GM21515 (cell line): Measurements from ENCODE around the gene CXCR6.

ENCODE experiments used
- ATAC-seq: cut with Tn5 transposase; IDR thresholded peaks from one replicate; pipeline ENCODE4 v1.9.1; 2021; ENCODE audit not compliant: unreplicated experiment

CXCR6 gene

DNA sequence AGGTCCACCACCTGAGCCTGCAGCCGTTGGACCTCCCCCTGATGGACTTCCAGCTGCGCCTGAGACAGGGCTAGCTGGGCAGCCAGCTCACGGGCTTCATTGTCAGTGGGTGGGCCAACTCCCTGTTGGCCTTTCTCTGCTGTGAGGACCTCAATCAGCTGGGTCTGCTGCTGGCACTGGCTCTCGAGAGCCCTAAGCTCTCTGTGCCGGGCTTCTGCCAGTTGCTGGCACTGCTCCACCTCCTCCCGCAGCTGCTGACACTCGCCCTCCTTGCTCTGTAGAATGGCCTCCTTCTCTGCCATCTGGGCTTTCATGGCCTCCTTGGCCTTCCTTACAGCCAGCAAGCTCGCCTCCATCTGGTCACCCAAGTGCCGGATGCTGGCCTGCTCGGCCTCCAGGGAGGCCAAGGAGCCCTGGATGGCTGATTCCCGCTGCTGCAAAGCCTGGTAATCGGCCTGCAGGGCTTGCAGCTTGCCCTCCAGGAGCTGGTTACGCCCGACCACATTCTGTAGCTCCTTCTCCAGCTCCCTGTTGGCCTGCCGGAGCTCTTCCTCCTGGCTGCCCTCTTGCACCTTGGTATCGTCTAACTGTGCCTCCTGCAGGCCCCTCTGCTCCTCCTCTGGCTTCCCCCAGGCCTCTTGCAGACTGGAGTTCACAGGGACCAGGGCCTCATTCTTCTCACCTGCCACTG, 23.8 kb downstream of the CXCR6 start:
- no peak for ATAC-seq

DNA sequence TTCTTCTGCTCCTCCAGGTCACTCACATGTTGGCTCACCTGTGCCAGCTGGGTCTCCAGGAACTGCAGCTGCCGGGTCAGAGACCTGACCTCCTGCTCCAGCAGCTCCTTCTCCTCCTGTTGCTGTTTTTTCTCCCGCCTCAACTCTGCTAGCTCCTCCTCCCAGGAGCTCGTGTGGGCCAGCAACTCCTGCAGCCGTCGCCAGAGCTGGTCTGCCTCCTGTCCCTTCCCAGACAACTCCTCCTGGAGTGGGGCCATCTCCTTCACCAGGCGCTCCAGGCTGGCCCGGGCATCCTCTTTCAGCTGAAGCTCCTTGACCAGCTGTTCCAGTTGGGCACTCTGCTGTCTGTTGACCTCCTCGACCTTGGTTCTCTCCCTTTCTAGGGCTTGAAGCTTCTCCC, 24.5 kb downstream of the CXCR6 start:
- ATAC-seq: no peak

DNA sequence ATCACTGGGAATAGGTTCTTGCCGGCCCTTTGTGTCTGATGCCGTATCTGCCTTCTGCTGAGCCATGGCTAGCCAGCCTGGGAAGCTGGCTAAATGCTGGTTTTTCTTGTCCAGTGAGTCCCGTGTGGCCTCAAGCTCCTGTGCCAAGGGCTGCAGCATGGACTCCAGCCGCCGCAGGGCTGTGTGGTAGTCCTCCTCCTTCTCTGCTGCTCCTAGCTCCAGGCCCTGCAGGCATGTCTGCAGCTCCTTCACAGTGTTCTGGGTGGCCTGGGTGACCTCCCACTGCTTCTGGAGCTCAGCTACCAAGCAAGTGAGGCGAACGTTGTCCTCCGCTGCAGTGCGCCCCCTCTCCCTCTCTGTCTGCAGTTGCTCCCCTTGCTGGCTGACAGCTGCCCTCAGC, 24.9 kb downstream of the CXCR6 start:
- ATAC-seq: no peak

DNA sequence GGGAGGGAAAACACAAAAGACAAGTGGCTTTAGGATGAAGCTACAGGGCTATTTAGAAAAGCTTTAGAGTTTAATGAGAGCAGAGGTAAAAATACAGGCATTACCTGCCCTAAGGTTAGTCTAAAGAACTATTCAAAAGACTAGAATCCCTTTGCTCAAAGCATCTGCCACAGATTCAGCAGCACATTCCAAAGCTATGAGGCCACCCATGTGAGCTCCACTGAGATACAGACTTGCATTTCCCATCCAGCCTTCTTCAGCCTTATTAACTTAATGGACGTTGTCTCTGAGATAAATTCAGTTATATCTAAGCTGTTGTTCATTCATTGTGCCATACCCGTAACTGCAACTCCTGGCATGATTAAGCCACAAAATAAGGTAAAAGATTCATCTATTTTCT, 25.4 kb downstream of the CXCR6 start:
- no peak for ATAC-seq

DNA sequence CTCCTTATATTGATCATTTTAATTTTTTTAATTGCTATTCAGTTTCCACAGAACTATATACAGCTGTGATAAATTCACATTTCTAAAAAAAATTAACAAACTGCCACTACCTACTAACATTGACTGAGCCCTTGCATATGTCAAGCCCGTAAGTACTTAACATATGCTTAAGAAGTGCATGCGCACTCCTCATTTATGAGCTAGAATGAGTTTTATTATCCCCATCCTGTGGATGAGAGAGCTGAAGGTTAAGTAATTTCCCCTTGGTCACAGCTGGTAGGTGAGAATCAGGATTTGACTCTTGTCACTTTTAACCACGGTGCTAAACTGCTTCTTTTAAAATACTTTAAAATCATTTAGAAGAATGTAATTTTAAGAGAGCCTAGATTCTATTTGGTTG, 25.9 kb downstream of the CXCR6 start:
- no peak for ATAC-seq

DNA sequence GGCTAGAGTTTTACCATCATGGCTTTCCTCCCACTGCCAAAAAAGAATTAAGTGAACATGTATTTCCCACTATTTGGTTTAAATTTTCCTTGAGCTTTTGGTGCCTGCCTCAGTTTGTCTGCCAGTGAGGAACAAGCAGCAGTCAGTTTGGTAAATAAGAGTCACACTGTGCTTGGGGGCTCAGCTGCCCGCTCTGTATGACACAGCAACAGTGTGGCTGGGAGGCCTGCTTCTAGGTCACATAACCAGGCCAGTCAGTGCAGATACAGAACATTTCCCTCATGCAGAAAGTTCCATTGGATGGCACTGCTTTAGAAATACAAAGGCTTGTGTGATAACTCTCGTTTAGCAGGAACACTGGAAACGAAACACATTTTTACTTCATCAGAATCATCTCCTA, 26.7 kb downstream of the CXCR6 start:
- no peak for ATAC-seq

DNA sequence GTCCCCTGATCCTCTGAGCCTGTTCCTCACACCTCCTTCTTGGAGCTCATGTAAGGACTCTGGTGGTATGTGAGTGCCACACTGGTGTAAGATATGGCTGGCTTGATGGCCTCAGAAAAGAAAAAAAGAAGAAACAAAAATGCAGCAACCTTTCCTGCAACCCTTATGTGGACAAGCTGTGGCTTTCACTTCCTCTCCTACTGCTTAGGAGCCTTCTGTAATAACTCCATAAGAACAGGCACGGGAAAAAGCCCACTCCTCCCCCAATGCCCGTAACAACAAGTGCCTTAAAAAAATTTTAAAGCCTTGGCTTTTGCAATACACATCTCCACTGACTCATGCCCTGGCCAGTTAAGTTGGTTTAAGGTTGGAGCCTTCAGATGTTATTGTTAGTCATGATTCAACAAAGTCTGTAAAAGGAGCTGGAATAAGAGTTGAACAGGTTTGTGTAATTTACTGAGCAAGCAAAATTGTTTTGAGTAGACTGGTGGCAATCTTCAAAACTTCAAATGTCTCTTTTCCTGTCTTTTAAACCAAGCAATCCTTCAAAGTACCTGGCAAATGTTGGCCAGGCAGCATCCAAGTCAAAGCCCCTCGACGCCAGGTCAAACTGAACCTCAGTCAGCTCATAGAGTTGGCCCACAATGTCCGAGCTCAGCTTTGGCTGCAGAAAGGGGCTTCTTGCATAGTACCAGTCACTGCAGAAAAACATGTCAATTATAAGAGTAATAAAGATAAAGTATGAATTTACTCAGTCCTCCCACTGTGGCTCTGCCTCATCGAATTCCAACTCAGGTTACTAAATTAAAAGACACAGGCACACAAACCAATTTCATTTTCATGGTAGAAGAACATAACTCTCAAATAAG, 29.5 kb downstream of the CXCR6 start:
- ATAC-seq: no peak

DNA sequence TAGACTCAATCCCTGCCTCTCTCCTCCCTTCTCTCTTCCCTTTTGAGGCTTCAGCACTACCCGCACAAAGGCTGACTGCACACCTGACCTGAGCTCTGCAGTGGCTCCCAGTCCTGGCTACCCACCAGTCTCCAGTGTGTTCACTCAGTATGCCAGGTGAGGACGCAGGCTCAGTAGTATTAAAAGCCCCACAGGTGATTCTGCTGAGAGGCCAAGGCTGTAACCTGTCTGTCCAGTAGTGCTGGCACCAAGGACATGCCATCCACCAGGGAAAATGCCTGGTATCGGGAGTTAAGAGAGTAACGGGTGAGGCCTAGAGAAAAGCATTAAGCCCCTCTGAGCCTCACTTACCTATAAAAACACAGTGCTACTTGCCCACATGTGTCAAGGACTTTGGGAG, 31.4 kb downstream of the CXCR6 start:
- ATAC-seq: no peak

DNA sequence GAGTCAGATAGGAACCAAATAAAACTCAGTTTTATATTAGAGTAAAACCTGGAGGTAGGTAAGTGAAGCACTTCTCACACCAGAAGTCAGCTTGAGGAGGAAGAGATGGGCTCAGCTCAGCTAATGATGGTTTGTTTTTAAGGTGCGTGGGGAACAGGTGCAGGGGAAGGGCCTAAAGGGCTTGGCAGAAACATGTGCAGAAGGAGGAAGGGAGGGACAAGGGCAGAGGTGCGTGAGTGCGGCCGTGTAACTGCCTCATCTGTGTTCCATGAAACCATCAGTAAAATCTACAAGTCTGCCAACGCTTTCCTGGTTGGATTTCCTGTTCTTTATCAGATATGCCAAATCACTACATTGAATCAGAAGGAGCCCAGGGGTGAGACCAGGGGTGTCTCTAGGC, 32.4 kb downstream of the CXCR6 start:
- ATAC-seq: no peak

DNA sequence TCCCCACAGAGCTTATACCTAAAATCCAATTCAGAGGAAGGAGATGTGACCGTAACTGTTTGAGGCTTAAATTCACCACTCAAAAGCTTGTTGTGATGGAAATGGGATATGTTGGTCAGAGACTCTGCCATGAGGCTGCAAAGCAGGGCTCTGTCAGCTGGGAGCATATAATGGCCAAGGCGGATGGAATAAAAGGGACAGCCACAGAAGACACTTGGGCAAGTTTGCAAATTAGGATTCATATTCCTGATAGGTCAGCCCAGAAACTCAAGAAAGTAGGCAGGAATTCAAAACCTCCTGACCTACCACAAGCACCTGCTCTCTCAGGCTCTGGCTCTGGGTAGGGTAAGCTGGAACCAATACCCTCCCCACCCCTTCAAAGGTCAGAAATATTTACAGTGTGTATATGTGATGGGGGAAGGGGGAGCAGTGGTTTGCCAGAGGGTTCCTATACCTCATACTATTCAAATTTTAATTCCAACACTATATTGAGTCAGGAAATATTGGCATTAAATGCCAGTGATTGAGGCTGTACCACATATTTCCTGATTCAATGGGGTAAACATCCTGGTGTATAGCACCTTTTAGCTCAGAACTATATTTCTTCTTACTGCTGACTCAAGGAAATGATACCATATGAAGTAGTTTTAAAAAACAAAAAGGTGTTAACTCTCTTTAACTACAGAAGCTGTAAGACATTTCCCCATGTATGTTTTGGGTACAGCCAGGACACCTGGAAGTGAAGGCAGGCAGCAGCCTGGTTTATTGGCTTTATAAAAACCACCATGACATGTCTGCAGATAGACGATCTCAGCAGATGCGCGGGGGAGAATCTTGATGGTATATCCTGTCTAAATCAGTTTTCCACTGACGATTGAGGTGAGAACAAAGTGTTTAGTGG, 33.2 kb downstream of the CXCR6 start:
- ATAC-seq: no peak

DNA sequence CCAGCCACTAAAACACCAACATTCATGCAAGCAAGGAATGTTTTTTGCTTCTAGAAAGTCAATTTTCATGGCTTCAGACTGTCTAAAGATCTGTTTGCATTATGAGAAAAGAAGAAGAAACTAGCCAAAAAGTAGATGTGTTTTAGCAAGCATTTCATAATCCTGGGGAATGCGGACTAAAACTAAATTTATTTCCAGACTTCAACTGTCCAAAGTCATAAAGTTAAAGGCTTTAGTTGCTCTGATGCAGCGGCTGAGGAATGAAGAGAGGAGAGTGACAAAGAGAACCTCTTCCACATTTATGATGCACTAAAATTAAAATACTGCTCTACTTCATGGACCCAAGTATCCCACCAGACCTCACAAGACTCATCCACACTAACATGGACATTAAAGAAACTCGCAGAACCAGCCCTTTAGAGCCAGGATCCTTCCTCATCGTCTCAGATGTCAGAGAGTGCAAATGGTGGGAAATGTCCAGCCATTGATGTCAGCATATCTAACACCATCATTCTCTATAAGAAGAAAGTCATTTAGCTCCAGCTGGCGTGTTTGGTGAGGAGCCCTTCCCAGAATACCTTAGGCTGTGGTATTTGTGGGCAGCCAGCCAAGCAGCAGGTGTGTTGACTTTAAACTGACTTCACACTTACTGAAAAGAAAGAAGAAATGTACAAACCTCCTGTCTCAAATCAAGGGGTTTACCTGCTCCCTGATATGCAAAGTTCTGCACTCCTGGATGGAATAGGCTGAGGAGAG, 34.9 kb downstream of the CXCR6 start:
- ATAC-seq: no peak

DNA sequence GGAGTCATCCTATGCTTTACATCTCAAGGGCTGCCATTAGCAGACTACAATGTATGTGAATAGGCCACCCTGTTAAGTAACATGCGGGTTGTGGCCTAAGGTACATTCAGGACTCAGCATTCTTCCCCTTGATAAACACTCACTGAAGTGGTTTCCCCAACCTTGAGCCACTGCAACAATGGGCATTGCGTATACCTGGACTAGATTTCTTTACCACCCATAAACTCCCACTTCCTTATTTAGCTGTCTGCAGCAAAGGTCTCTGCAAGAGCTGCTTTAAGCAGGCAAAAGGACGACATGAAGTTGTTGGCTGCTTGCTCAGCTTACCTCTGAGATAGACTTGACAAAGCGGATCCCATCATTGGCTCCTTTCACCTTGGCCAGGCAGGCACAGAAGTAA, 36.1 kb downstream of the CXCR6 start:
- no peak for ATAC-seq

DNA sequence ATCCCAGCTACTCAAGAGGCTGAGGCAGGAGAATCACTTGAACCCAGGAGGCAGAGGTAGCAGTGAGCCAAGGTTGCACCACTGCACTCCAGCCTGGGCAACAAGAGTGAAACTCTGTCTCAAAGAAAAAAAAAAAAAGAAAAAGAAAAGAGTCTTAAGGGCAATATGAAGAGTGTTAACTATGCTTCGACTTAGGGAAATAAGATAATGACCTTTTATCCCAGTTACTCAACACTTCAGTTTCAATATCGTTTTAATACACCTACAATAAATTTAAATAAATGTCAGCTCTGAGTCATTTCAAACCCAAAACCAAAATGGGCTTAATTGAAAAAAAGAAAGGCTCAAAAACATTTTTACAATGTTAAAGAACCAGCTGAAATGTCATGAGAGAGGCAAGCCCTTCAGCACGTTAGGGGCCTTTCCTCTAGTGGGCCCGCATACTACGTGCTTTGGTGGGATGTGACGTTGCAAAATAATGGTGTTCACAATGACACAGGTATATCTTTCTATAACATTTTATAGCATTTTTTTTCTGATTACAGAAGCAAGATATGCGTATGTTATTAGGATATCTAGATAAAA, 37.1 kb downstream of the CXCR6 start:
- ATAC-seq: no peak

DNA sequence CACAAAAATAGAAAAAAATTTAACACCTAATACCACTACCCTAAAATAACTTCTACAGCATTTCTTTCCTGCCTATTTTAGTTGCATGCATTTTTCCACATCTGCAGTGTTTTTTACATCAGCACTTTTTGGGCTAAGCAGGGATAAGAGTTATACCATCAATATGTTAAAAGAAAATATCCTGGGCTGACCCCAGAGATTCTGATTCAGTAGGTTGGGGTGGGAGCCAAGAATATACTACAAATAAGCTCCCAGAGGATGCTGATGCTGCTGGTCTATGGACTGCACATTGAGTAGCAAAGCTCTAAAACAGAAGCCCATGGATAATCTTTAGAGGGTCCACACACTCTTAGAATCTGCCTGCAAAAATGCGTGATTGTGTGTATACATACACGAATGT, 37.6 kb downstream of the CXCR6 start:
- ATAC-seq: no peak

DNA sequence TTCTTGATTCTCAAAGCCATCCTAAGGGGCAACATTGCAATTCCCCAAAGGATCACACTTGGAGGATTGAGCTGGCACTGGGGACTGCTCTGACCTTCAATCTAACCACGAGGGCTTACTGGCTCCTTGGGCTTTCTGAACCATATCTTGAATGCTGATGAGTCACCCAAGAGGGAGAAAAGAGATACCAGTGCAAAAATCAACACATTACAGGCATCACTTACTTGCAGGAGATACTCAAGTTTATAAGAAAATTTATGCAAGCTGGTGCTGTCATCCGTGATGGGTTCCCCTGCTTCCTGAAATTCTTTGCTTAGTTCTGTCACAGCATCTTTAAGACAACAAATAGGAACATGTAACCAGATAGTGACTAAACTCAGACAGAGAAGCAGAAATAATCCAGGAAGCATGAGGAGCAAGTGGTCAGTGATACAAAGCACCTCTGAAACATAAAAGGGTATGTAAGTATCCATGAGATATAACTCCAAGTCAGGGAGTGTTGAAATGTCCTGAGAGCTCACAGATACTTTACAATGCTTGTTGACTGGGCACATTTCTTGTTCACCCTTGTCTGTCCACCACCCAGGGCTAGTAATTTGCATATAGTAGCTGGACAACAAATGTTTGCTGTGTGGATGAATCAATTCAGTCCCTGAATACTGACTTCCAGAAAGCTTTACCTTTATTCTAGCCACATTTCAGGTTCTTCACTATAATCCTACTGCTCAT, 38.2 kb downstream of the CXCR6 start:
- no peak for ATAC-seq

DNA sequence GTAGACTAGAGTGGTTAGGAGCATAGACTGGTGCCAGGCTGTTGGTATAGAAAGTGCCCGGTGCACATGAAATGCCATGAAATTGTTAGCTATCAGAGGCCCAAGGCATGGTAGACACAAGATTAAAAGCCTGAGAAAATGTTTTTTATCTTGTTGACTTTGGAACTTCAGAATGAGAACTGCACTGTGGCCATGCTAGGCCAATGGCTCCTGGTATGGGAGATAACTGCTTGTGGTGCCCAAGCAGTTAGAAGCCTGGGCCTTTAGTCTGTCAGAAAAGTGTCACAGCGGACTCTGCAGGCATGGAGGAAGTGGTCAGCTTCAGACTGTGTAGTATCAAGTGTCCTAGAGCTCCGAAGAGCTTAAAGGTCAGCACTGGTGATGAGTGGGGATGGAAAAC, 40.5 kb downstream of the CXCR6 start:
- ATAC-seq: no peak

DNA sequence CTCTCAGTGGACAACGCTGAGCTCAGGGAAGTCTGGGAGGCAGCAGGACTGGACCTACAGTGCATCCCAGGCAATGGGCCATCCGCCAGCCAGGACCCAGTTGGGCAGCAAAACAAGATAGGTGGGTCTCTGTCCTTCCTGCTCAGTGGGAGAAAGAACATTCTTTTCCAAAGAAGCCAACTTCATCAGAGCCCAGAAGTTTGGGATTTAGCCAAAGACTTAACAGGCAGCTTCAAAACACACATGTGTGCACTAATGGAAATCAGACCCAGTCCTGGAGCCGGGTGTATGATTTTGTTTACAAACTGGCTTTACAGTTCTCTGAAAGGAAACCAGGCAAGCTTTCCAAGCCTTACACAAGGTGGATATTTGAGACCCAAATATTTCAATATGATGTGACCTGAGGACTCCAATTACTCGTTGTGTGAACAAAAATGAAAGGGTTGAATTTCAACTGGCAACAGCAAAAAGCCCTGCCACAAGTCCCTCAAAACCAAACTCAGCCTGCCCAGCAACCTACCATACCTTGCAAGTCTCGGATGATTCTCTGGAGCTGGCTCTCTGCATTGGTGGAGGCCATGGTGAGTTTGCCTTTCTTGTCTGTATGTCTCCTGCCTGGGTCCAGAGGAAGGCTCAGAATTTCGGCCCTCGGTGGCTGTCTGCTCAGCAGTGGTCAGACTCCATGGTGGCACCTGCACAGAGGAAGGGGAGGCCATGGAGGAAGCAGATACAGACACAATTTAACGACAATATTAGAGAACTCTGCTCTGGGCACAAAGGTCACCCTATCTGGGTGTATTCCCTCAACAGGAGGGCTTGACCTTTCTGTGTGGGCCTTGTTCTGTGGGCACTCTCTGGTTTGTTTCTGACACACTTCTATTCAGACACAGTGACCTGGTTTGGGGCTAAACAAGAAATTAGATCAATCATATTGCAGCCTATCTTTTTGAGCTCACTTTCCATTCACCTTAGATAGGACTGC, 41.4 kb downstream of the CXCR6 start:
- no peak for ATAC-seq

DNA sequence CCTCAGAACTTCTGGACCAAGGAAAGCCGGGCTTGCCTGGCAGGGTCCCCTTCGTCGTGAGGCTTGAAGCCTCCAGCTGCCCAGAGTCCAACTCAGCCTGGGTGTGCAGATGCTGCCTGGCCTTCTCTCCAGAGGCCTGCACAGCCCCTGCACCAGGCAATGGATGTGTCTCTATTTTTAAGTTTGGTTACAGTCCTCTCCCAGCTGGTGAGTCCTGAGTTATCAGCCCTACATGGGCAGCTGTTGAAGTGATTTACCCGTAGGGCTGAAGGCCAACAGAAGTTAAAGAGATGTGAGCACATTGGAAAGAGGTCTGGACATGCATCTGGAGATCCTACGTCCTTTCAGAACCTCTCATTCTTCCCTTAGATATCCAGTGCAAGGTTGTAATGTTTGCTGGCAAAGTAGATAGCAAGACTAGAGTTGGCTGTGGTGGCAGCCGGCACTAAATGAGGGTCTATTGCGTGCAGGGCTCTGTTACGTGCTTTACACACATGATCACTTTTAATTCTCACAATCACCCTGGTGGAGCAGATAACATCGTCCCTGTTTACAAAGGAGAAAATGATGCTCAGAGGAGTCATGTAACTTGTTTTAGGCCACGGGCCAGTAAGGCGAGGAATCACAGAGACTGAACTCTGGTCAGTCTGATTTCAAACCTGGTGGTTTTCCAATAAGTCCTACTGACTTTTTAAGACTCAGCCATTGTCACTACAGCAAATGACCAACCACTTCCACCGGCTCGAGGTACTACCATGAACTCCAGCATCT, 42.5 kb downstream of the CXCR6 start:
- ATAC-seq: no peak
